GM12878 (cell line): Measurements from ENCODE around the gene EWSR1. TPM values are rescaled to one million over a fixed set of nuclear protein-coding genes. Genes with fewer than 3 reads are reported as not detected.

Source experiments
- ATAC-seq: fragments of 200-7000 bp; cut with Tn5 transposase; 3 replicates; pipeline ENCODE4 v1.9.1; 2020; ENCODE audit warnings: mild to moderate bottlenecking, moderate library complexity
- BruUV-seq: library from RNA; stranded (reverse); fragments of 400-500 nt; replicated peaks from 2 replicates; lab custom pipeline; 2021; lab: Mats Ljungman, UMichigan
- CTCF ChIA-PET: fragments of 300-600 bp; sonication (Branson Sonifier 250); formaldehyde crosslinking; extraction: SDS; loops from one replicate; lab custom pipeline; 2021; ENCODE audit warnings: inconsistent platforms; lab: Yijun Ruan, JAX
- POLR2A ChIA-PET: fragments of 350-600 bp; formaldehyde crosslinking; extraction: SDS; loops from one replicate; lab custom pipeline; 2021; ENCODE audit warnings: inconsistent platforms; lab: Charles Lee
- RAD21 ChIA-PET: fragments of 300-600 bp; sonication (Branson Sonifier 250); formaldehyde crosslinking; loops from one replicate; lab custom pipeline; 2023; ENCODE audit warnings: antibody characterized with exemption; ENCODE audit not compliant: unreplicated experiment; lab: Charles Lee
- SMC1A ChIA-PET: fragments of 300-600 bp; sonication (Branson Sonifier 250); formaldehyde crosslinking; loops from one replicate; lab custom pipeline; 2023; ENCODE audit not compliant: unreplicated experiment, uncharacterized antibody; lab: Charles Lee
- DNase-seq: peaks from one replicate; pipeline ENCODE4 v3.0.0-alpha.2; 2011; ENCODE audit warnings: low read depth, low spot score
- FAIRE-seq: peaks from 3 replicates; lab custom pipeline; 2011; peaks lifted over from hg19 to GRCh38; lab: Jason Lieb, UNC
- H2AFZ ChIP-seq: 2 replicates; pipeline ENCODE4 v1.6.0; 2011; ENCODE audit warnings: low read depth, low read length, control low read depth; ENCODE audit not compliant: control insufficient read depth
- H3K27ac ChIP-seq: 2 replicates; pipeline ENCODE4 v1.5.1; 2011; ENCODE audit warnings: control low read depth; ENCODE audit not compliant: control insufficient read depth, insufficient read depth
- H3K27me3 ChIP-seq, 2 experiments: replicated peaks in 1 of 2; 2 replicates each; pipeline versions ENCODE4 v1.6.0 to v1.6.1; 2011; ENCODE audit warnings: low read length in 1 of 2; ENCODE audit not compliant: control insufficient read depth in 2 of 2, insufficient read depth in 2 of 2
- H3K36me3 ChIP-seq, 2 experiments: 2 replicates each; pipeline ENCODE4 v1.5.1; 2011; ENCODE audit warnings: low read length in 1 of 2; ENCODE audit not compliant: control insufficient read depth in 2 of 2, insufficient read depth in 2 of 2
- H3K4me1 ChIP-seq: 2 replicates; pipeline ENCODE4 v1.6.1; 2011; ENCODE audit warnings: mild to moderate bottlenecking, low read length, moderate library complexity, mixed read lengths; ENCODE audit not compliant: control insufficient read depth, insufficient read depth
- H3K4me2 ChIP-seq: 2 replicates; pipeline ENCODE4 v1.6.0; 2011; ENCODE audit warnings: control low read depth; ENCODE audit not compliant: control insufficient read depth, insufficient read depth
- H3K4me3 ChIP-seq: fragments of 200-600 bp; sonication (generic); 2 replicates; pipeline ENCODE4 v1.5.1; 2016
- H3K79me2 ChIP-seq: 2 replicates; pipeline ENCODE4 v1.6.0; 2011; ENCODE audit warnings: low read length; ENCODE audit not compliant: control insufficient read depth, insufficient read depth
- H3K9ac ChIP-seq: 2 replicates; pipeline ENCODE4 v1.8.0; 2011; ENCODE audit warnings: low read length, control low read depth, mixed read lengths; ENCODE audit not compliant: control insufficient read depth, insufficient read depth
- H3K9me3 ChIP-seq: replicated peaks from 3 replicates; pipeline ENCODE4 v1.5.1; 2011; ENCODE audit warnings: mild to moderate bottlenecking, low read length; ENCODE audit not compliant: control insufficient read depth, insufficient read depth
- H4K20me1 ChIP-seq: 2 replicates; pipeline ENCODE4 v1.6.0; 2011; ENCODE audit not compliant: control insufficient read depth, insufficient read depth
- BHLHE40 ChIP-seq, 2 experiments: fragments of 450-650 bp in 1 of 2; IDR thresholded peaks; 2 replicates each; pipeline ENCODE4 v1.6.1; 2011 to 2017; ENCODE audit warnings: low read depth in 2 of 2, borderline replicate concordance in 1 of 2, improper control_type of control experiment in 1 of 2, low read length in 1 of 2, mild to moderate bottlenecking in 1 of 2
- BMI1 ChIP-seq: fragments of 450-650 bp; IDR thresholded peaks from 2 replicates; pipeline ENCODE4 v1.6.1; 2016; ENCODE audit warnings: mild to moderate bottlenecking, moderate library complexity, borderline replicate concordance
- CHD1 ChIP-seq: IDR thresholded peaks from 2 replicates; pipeline ENCODE4 v1.6.1; 2012; ENCODE audit warnings: low read depth, low read length, improper control_type of control experiment
- CHD4 ChIP-seq: fragments of 200-600 bp; sonication (generic); IDR thresholded peaks from 2 replicates; pipeline ENCODE4 v1.6.1; 2016; ENCODE audit warnings: mild to moderate bottlenecking
- DPF2 ChIP-seq: fragments of 450-650 bp; IDR thresholded peaks from 2 replicates; pipeline ENCODE4 v1.6.1; 2017; ENCODE audit warnings: mild to moderate bottlenecking
- EGR1 ChIP-seq, 2 experiments: IDR thresholded peaks; 1 replicate in 1 of 2; 2 replicates in 1 of 2; pipeline ENCODE4 v1.6.1; 2011 to 2012; ENCODE audit warnings: low read depth in 2 of 2, low read length in 2 of 2, borderline replicate concordance in 1 of 2, mild to moderate bottlenecking in 1 of 2, moderate library complexity in 1 of 2
- IKZF1 ChIP-seq: fragments of 450-650 bp; conservative IDR thresholded peaks from 2 replicates; pipeline ENCODE4 v1.6.1; 2017; ENCODE audit warnings: antibody characterized with exemption, mild to moderate bottlenecking
- IKZF2 ChIP-seq, 2 experiments: fragments of 450-650 bp; IDR thresholded peaks; 2 replicates each; pipeline ENCODE4 v1.6.1; 2017; ENCODE audit warnings: mild to moderate bottlenecking in 2 of 2, moderate library complexity in 2 of 2
- NFYB ChIP-seq: IDR thresholded peaks from 2 replicates; pipeline ENCODE4 v1.6.1; 2011; ENCODE audit warnings: low read depth, mild to moderate bottlenecking, low read length, improper control_type of control experiment, moderate library complexity; ENCODE audit not compliant: insufficient read depth
- RELA ChIP-seq: fragments of 450-650 bp; IDR thresholded peaks from 2 replicates; pipeline ENCODE4 v1.8.0; 2014; ENCODE audit warnings: borderline replicate concordance; ENCODE audit not compliant: partially characterized antibody
- RFX5 ChIP-seq: IDR thresholded peaks from 2 replicates; pipeline ENCODE4 v1.6.1; 2011; ENCODE audit warnings: low read depth, low read length, improper control_type of control experiment
- RUNX3 ChIP-seq: IDR thresholded peaks from 2 replicates; pipeline ENCODE4 v1.6.1; 2012; ENCODE audit warnings: low read length, inconsistent platforms
- SIN3A ChIP-seq: IDR thresholded peaks from 2 replicates; pipeline ENCODE4 v1.6.1; 2012; ENCODE audit warnings: low read depth, low read length, improper control_type of control experiment
- SRF ChIP-seq, 2 experiments: IDR thresholded peaks; 2 replicates each; pipeline ENCODE4 v1.6.1; 2011; ENCODE audit warnings: low read depth in 2 of 2, low read length in 2 of 2, mild to moderate bottlenecking in 1 of 2, moderate library complexity in 1 of 2
- TBL1XR1 ChIP-seq: IDR thresholded peaks from 2 replicates; pipeline ENCODE4 v1.6.1; 2012; ENCODE audit warnings: low read depth, low read length, improper control_type of control experiment
- ZBTB33 ChIP-seq: fragments of 450-650 bp; IDR thresholded peaks from 2 replicates; pipeline ENCODE4 v1.6.1; 2017; ENCODE audit warnings: mild to moderate bottlenecking
- WGBS: methylation state at CpG from one replicate; pipeline ENCODE4 v1.1.6; 2016; ENCODE audit warnings: low lambda C conversion rate; ENCODE audit not compliant: insufficient replicate concordance, insufficient coverage; ENCODE audit errors: missing lambda C conversion rate; 5-methylcytosine and 5-hydroxymethylcytosine counted together
- in situ Hi-C: fragments of 300-500 bp; cut with MboI; formaldehyde crosslinking; loops from 9 replicates; pipeline ENCODE4 v1.14.3; 2018; ENCODE audit warnings: mixed read lengths
- intact Hi-C: fragments of 100-400 bp; cut with micrococcal nuclease; formaldehyde crosslinking; loops from one replicate; pipeline ENCODE4 v1.14.2; 2022; ENCODE audit not compliant: unreplicated experiment
- polyA plus RNA-seq, 11 experiments: library from polyadenylated mRNA; depleted of rRNA in 4 of 11; unstranded in 6 of 11; stranded (reverse) in 5 of 11; fragments of >200 nt; fragmentation: Nextera tagmentation in 4 of 11; fragmentation: Illumina TruSeq in 1 of 11; extraction: Ambion mirVana in 4 of 11; extraction: Trizol in 1 of 11; gene quantifications; 1 replicate in 1 of 11; 2 replicates in 10 of 11; pipeline versions ENCODE4 v1.2.1 to v1.2.3, GENCODE V29; 2011 to 2016; ENCODE audit warnings: inconsistent platforms in 2 of 11, missing spikeins in 2 of 11, low read depth in 1 of 11
- total RNA-seq, 4 experiments: library from RNA; depleted of rRNA in 3 of 4; stranded (reverse); fragments of >200 nt in 3 of 4; fragmentation: Illumina TruSeq in 1 of 4; extraction: Trizol in 1 of 4; gene quantifications; 2 replicates each; pipeline versions ENCODE4 v1.2.1 to v1.2.3, GENCODE V29; 2013 to 2021
- TF ChIP-seq, protein P1 (sequence below): IDR thresholded peaks from 2 replicates; pipeline ENCODE4 v1.6.1; 2011; ENCODE audit warnings: low read depth, mild to moderate bottlenecking, low read length, moderate library complexity, borderline replicate concordance; ENCODE audit errors: extremely low read depth
- TF ChIP-seq, protein P2 (sequence below): fragments of 450-650 bp; conservative IDR thresholded peaks from 2 replicates; pipeline ENCODE4 v1.6.1; 2017; ENCODE audit warnings: mild to moderate bottlenecking, moderate library complexity

The EWSR1 gene
- total and polyA plus RNA-seq, 10 of the 15 experiments (the other 5 are each of a cell fraction or from before 2014, with no cell fraction given): 130 to 480 (median 356) TPM

DNA sequence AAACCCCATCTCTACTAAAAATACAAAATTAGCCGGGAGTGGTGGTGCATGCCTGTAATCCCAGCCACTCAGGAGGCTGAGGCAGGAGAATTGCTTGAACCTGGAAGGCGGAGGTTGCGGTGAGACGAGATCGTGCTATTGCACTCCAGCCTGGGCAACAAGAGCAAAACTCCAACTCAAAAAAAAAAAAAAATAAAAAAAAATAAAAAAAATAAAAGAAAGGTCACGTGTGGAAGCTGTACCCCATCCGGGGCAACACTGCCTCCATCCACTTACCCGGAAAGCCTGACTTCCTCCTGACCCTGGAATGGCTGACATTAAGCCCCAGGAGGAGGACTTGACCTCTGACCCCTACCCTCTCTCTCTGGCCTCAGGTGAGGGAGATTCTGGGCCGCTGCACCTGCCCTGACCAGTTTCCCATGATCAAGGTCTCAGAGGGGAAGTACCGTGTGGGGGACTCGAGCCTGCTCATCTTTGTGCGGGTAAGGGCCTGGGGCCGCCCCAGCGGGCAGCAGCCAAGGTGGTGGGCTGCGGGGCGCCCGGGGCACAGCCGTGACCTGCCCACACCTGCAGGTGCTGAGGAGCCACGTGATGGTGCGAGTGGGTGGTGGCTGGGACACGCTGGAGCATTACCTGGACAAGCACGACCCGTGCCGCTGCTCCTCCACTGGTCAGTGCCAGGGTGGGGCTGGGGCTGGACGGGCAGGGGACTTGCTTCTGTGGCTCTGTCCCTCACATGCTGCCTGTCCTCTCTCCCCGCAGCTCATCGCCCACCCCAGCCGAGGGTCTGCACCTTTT, 42.2 kb downstream of the EWSR1 start (continued):
- TF ChIP-seq NFYB (no peak), CHD4 (no peak), ZBTB33 (no peak)
- TF ChIP-seq, protein P1, sequence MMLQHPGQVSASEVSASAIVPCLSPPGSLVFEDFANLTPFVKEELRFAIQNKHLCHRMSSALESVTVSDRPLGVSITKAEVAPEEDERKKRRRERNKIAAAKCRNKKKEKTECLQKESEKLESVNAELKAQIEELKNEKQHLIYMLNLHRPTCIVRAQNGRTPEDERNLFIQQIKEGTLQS: no peak

DNA sequence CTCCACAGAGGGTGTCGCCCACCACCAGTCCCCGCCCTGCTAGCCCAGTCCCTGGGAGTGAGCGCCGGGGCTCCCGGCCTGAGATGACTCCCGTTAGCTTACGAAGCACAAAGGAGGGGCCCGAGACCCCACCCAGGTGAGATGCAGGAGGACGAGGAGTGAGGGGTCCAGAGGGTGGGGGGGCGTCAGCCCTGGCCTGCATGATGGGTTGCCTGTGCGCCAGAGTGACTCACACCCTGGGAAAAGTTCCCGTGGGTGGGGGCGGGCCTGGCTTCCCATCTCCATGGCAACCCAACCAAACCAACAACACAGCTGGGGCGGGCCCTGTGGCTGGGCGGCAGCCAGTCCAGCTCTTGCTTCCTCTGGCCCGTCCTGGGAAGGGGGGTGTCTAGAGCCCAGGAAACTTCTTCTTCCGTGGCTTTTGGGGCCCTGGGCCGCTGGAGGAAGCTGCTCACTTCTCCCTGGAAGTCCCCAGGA, 42.8 kb downstream of the EWSR1 start:
- peaks cover 7 to 13% of the 10 kb centered on the region in 2 experiments; a peak in 3 of 4 replicates for H3K27me3 ChIP-seq
- POLR2A ChIA-PET: interaction anchor here (0.9 kb wide), 1 partner anchor 11 kb away, joined by 3 read pairs; no protein-coding TSS in a partner anchor
- H3K79me2 ChIP-seq: no peaks in the 10 kb centered on the region
- RAD21 ChIA-PET: no interaction called here
- H3K9ac ChIP-seq: no peak overlapping the region
- no peak overlapping the region for H2AFZ ChIP-seq
- H4K20me1 ChIP-seq: no peaks in the 10 kb centered on the region
- DNase-seq (no peak), FAIRE-seq (no peak), ATAC-seq (peak; percentile 68)
- H3K4me2 ChIP-seq: no peak overlapping the region
- BruUV-seq: no TSS peak
- CTCF ChIA-PET: no interaction called here
- H3K9me3 ChIP-seq: no peaks in the 10 kb centered on the region; the same call in 2 of the 3 replicates
- H3K4me3 ChIP-seq: no peak overlapping the region
- in situ Hi-C loops: no loop called here
- SMC1A ChIA-PET: no interaction called here
- H3K36me3 ChIP-seq: no peaks in the 10 kb centered on the region
- intact Hi-C loops: no loop called here
- no peak overlapping the region for H3K27ac ChIP-seq
- WGBS: 17% methylated on average over 14 of the region's 18 CpGs
- no peaks in the 10 kb centered on the region; the same call in 1 of the 2 replicates for H3K4me1 ChIP-seq
- TF ChIP-seq TBL1XR1: no peak
- TF ChIP-seq SIN3A: 0 out of 2 replicates have a peak, but pooled peaks have one; percentile 29
- peak; percentile 32 for TF ChIP-seq RELA
- TF ChIP-seq CHD1: no peak
- TF ChIP-seq SRF (IDR thresholded peaks at IDR 0.05; ENCODE audit: low read depth in 2 of 2, low read length in 2 of 2): no peak
- TF ChIP-seq, protein P2, sequence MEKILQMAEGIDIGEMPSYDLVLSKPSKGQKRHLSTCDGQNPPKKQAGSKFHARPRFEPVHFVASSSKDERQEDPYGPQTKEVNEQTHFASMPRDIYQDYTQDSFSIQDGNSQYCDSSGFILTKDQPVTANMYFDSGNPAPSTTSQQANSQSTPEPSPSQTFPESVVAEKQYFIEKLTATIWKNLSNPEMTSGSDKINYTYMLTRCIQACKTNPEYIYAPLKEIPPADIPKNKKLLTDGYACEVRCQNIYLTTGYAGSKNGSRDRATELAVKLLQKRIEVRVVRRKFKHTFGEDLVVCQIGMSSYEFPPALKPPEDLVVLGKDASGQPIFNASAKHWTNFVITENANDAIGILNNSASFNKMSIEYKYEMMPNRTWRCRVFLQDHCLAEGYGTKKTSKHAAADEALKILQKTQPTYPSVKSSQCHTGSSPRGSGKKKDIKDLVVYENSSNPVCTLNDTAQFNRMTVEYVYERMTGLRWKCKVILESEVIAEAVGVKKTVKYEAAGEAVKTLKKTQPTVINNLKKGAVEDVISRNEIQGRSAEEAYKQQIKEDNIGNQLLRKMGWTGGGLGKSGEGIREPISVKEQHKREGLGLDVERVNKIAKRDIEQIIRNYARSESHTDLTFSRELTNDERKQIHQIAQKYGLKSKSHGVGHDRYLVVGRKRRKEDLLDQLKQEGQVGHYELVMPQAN: 0 out of 2 replicates have a peak, but pooled peaks have one; percentile 40
- TF ChIP-seq RUNX3: peak; percentile 34; the same call in 1 of the 2 replicates
- 0 out of 2 replicates have a peak, but pooled peaks have one; percentile 30 for TF ChIP-seq DPF2
- no peak for TF ChIP-seq RFX5
- TF ChIP-seq IKZF2 (IDR thresholded peaks at IDR 0.05): 0 out of 4 replicates have a peak, but pooled peaks of 1 of the 2 experiments have one; percentile 42
- TF ChIP-seq IKZF1: peak; percentile 61
- peak in 1 of 2 experiments; percentile 73; a peak in 2 of 3 replicates for TF ChIP-seq EGR1 (IDR thresholded peaks at IDR 0.05; ENCODE audit: borderline replicate concordance in 1 of 2, low read depth in 2 of 2, low read length in 2 of 2)
- TF ChIP-seq BHLHE40 (IDR thresholded peaks at IDR 0.05; ENCODE audit: borderline replicate concordance in 1 of 2, low read depth in 2 of 2, low read length in 1 of 2): no peak
- peak; percentile 89 for TF ChIP-seq BMI1
